ENCODE data around the gene NEB. TPM values are rescaled to one million over a fixed set of nuclear protein-coding genes. Genes with fewer than 3 reads are reported as not detected.

The NEB gene
- total and polyA plus RNA-seq, 2 of the 13 experiments (the other 11 are each of a cell fraction or from before 2014, with no cell fraction given) = 0.21 to 0.24 TPM

GRCh38 chr2:151760139-151760650 lies 25.9 kb upstream of the NEB start (continued):
- peak; percentile 66 for TF ChIP-seq ZNF407 (CRISPR knock-in tag; IDR thresholded peaks at IDR 0.05; ENCODE audit: not compliant biosample characterization)
- peak; percentile 38; the same call in 1 of the 2 replicates for TF ChIP-seq ARID4A (CRISPR knock-in tag; IDR thresholded peaks at IDR 0.05; ENCODE audit: borderline replicate concordance)
- peak in 1 of 2 experiments; percentile 50; a peak in 1 of 4 replicates for TF ChIP-seq EP300 (IDR thresholded peaks at IDR 0.05; ENCODE audit: low read depth in 2 of 2, low read length in 2 of 2)
- 0 out of 2 replicates have a peak, but pooled peaks have one; percentile 44 for TF ChIP-seq EP300 (CRISPR knock-in tag; IDR thresholded peaks at IDR 0.05; ENCODE audit: borderline replicate concordance)
- no peak for TF ChIP-seq LCORL (IDR thresholded peaks at IDR 0.05)
- peak; percentile 86 for TF ChIP-seq LCORL (CRISPR knock-in tag; IDR thresholded peaks at IDR 0.05)
- TF ChIP-seq NR2F2 (IDR thresholded peaks at IDR 0.05; ENCODE audit: borderline replicate concordance, low read depth) = peak; percentile 26; the same call in 1 of the 2 replicates
- no peak for TF ChIP-seq PRMT3 (CRISPR knock-in tag; IDR thresholded peaks at IDR 0.05; ENCODE audit: borderline replicate concordance, low read depth)
- TF ChIP-seq, protein P1, sequence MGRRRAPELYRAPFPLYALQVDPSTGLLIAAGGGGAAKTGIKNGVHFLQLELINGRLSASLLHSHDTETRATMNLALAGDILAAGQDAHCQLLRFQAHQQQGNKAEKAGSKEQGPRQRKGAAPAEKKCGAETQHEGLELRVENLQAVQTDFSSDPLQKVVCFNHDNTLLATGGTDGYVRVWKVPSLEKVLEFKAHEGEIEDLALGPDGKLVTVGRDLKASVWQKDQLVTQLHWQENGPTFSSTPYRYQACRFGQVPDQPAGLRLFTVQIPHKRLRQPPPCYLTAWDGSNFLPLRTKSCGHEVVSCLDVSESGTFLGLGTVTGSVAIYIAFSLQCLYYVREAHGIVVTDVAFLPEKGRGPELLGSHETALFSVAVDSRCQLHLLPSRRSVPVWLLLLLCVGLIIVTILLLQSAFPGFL (CRISPR knock-in tag; IDR thresholded peaks at IDR 0.05) = no peak
- TF ChIP-seq, protein P2, sequence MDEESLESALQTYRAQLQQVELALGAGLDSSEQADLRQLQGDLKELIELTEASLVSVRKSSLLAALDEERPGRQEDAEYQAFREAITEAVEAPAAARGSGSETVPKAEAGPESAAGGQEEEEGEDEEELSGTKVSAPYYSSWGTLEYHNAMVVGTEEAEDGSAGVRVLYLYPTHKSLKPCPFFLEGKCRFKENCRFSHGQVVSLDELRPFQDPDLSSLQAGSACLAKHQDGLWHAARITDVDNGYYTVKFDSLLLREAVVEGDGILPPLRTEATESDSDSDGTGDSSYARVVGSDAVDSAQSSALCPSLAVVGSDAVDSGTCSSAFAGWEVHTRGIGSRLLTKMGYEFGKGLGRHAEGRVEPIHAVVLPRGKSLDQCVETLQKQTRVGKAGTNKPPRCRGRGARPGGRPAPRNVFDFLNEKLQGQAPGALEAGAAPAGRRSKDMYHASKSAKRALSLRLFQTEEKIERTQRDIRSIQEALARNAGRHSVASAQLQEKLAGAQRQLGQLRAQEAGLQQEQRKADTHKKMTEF (CRISPR knock-in tag; IDR thresholded peaks at IDR 0.05) = peak; percentile 78
- TF ChIP-seq, protein P3, sequence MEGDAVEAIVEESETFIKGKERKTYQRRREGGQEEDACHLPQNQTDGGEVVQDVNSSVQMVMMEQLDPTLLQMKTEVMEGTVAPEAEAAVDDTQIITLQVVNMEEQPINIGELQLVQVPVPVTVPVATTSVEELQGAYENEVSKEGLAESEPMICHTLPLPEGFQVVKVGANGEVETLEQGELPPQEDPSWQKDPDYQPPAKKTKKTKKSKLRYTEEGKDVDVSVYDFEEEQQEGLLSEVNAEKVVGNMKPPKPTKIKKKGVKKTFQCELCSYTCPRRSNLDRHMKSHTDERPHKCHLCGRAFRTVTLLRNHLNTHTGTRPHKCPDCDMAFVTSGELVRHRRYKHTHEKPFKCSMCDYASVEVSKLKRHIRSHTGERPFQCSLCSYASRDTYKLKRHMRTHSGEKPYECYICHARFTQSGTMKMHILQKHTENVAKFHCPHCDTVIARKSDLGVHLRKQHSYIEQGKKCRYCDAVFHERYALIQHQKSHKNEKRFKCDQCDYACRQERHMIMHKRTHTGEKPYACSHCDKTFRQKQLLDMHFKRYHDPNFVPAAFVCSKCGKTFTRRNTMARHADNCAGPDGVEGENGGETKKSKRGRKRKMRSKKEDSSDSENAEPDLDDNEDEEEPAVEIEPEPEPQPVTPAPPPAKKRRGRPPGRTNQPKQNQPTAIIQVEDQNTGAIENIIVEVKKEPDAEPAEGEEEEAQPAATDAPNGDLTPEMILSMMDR (CRISPR knock-in tag; IDR thresholded peaks at IDR 0.05) = peak; percentile 55
